Duodenal mucosa (tissue), 2 donors: ENCODE results near the gene USP34.
A peak's percentile ranks its signal among the peaks of the same experiment; 100 is the strongest.

Experiments used
- H3K27ac ChIP-seq: one replicate; pipeline ENCODE4 v1.7.0; 2013; ENCODE audit warnings: low read depth, low read length
- H3K27me3 ChIP-seq, 2 donors: one replicate each; pipeline ENCODE4 v1.7.0; 2013; ENCODE audit warnings: low read length in 2 of 2, control low read depth in 1 of 2; ENCODE audit not compliant: insufficient read depth in 2 of 2, control insufficient read depth in 1 of 2
- H3K36me3 ChIP-seq, 2 donors: one replicate each; pipeline ENCODE4 v1.7.0; 2013; ENCODE audit warnings: low read length in 2 of 2, control low read depth in 1 of 2; ENCODE audit not compliant: insufficient read depth in 2 of 2, control insufficient read depth in 1 of 2
- H3K4me1 ChIP-seq, 2 donors: one replicate each; pipeline ENCODE4 v1.7.0; 2013; ENCODE audit warnings: low read length in 2 of 2, control low read depth in 1 of 2; ENCODE audit not compliant: insufficient read depth in 2 of 2, control insufficient read depth in 1 of 2
- H3K4me3 ChIP-seq, 2 donors: one replicate each; pipeline ENCODE4 v1.7.0; 2013; ENCODE audit warnings: low read length in 2 of 2, low read depth in 1 of 2
- H3K9ac ChIP-seq, 2 donors: one replicate each; pipeline ENCODE4 v1.7.0; 2013; ENCODE audit warnings: low read length in 2 of 2, low read depth in 1 of 2
- H3K9me3 ChIP-seq, 2 donors: one replicate each; pipeline ENCODE4 v1.7.0; 2013; ENCODE audit warnings: low read length in 2 of 2, control low read depth in 1 of 2; ENCODE audit not compliant: control insufficient read depth in 1 of 2

USP34 gene

GRCh38 chr2:61182059-61182383 lies 288.9 kb downstream of the USP34 start:
- H3K9me3 ChIP-seq = no peaks in the 10 kb centered on the region
- H3K27me3 ChIP-seq = no peaks in the 10 kb centered on the region
- H3K27ac ChIP-seq = no peak overlapping the region
- H3K4me3 ChIP-seq = no peak overlapping the region
- H3K4me1 ChIP-seq = peaks cover 37 to 39% of the 10 kb centered on the region in 2 donors
- H3K36me3 ChIP-seq = peaks cover 44 to 65% of the 10 kb centered on the region in 2 donors
- H3K9ac ChIP-seq = no peak overlapping the region

GRCh38 chr2:61181382-61182058 lies 289.4 kb downstream of the USP34 start:
- no peaks in the 10 kb centered on the region for H3K9me3 ChIP-seq
- peaks cover 37 to 43% of the 10 kb centered on the region in 2 donors for H3K4me1 ChIP-seq
- H3K27me3 ChIP-seq = no peaks in the 10 kb centered on the region
- peak overlapping the region in 1 of 2 donors; percentile 17 for H3K9ac ChIP-seq
- no peak overlapping the region for H3K4me3 ChIP-seq
- peaks cover 41 to 60% of the 10 kb centered on the region in 2 donors for H3K36me3 ChIP-seq
- H3K27ac ChIP-seq = no peak overlapping the region

GRCh38 chr2:61180686-61181085 lies 290.2 kb downstream of the USP34 start:
- peak overlapping the region in 1 of 2 donors; percentile 6 for H3K9ac ChIP-seq
- H3K36me3 ChIP-seq = peaks cover 35 to 52% of the 10 kb centered on the region in 2 donors
- peaks cover 37 to 49% of the 10 kb centered on the region in 2 donors for H3K4me1 ChIP-seq
- H3K4me3 ChIP-seq = peak overlapping the region; percentile 4 to 21
- H3K27me3 ChIP-seq = no peaks in the 10 kb centered on the region
- no peaks in the 10 kb centered on the region for H3K9me3 ChIP-seq
- H3K27ac ChIP-seq = no peak overlapping the region

GRCh38 chr2:61179701-61180639 lies 290.9 kb downstream of the USP34 start:
- Histone ChIP-seq H3K27ac (no peak overlapping the region), H3K9ac (peak overlapping the region in 1 of 2 donors; percentile 6), H3K4me3 (peak overlapping the region; percentile 70 to 81), H3K9me3 (no peaks in the 10 kb centered on the region), H3K4me1 (peaks cover 37 to 49% of the 10 kb centered on the region in 2 donors), H3K27me3 (no peaks in the 10 kb centered on the region), H3K36me3 (peaks cover 28 to 45% of the 10 kb centered on the region in 2 donors)

- peaks cover 37 to 49% of the 10 kb centered on the region in 2 donors for H3K4me1 ChIP-seq
- peaks cover 20 to 35% of the 10 kb centered on the region in 2 donors for H3K36me3 ChIP-seq
- H3K4me3 ChIP-seq = peak overlapping the region; percentile 70 to 81
- H3K9ac ChIP-seq = peak overlapping the region; percentile 83 to 97
- H3K9me3 ChIP-seq = no peaks in the 10 kb centered on the region
- H3K27me3 ChIP-seq = no peaks in the 10 kb centered on the region
- H3K27ac ChIP-seq = no peak overlapping the region
Measured at GRCh38 chr2:61178603-61179545, 292.0 kb downstream of the USP34 start.

GRCh38 chr2:61177727-61178549 lies 292.9 kb downstream of the USP34 start:
- peaks cover 37 to 49% of the 10 kb centered on the region in 2 donors for H3K4me1 ChIP-seq
- H3K9ac ChIP-seq = peak overlapping the region; percentile 83 to 97
- H3K9me3 ChIP-seq = no peaks in the 10 kb centered on the region
- peak overlapping the region; percentile 96 for H3K27ac ChIP-seq
- H3K27me3 ChIP-seq = no peaks in the 10 kb centered on the region
- peak overlapping the region; percentile 70 to 81 for H3K4me3 ChIP-seq
- H3K36me3 ChIP-seq = peaks cover 11 to 25% of the 10 kb centered on the region in 2 donors

- Histone ChIP-seq H3K27me3 (no peaks in the 10 kb centered on the region), H3K9me3 (no peaks in the 10 kb centered on the region), H3K9ac (peak overlapping the region; percentile 96 to 97), H3K27ac (peak overlapping the region; percentile 97), H3K4me3 (peak overlapping the region; percentile 79 to 84), H3K36me3 (peaks cover 9 to 20% of the 10 kb centered on the region in 2 donors), H3K4me1 (peaks cover 36 to 49% of the 10 kb centered on the region in 2 donors)
Measured at GRCh38 chr2:61176755-61177726, 293.8 kb downstream of the USP34 start.

- Histone ChIP-seq H3K9me3 (no peaks in the 10 kb centered on the region), H3K4me1 (peaks cover 20 to 30% of the 10 kb centered on the region in 2 donors), H3K9ac (no peak overlapping the region), H3K4me3 (no peak overlapping the region), H3K36me3 (peaks cover 0 to under 1% of the 10 kb centered on the region in 2 donors), H3K27ac (no peak overlapping the region), H3K27me3 (no peaks in the 10 kb centered on the region)
Measured at GRCh38 chr2:61175036-61175435, 295.9 kb downstream of the USP34 start.
